Hematopoietic multipotent progenitor cell treated with erythropoietin and hydrocortisone succinate and interleukin-3 and kit ligand, for 15 days (in vitro differentiated cells): ENCODE data around the gene MLXIPL.
"Not testable (repeated sequence)": the region's sequence is repeated elsewhere in the genome, so short reads cannot be mapped to it uniquely, and the experiment has no call there.

Experiments used
- DNase-seq: peaks from one replicate; pipeline ENCODE4 v3.0.0-alpha.2; 2015; ENCODE audit warnings: low spot score

MLXIPL gene

DNA sequence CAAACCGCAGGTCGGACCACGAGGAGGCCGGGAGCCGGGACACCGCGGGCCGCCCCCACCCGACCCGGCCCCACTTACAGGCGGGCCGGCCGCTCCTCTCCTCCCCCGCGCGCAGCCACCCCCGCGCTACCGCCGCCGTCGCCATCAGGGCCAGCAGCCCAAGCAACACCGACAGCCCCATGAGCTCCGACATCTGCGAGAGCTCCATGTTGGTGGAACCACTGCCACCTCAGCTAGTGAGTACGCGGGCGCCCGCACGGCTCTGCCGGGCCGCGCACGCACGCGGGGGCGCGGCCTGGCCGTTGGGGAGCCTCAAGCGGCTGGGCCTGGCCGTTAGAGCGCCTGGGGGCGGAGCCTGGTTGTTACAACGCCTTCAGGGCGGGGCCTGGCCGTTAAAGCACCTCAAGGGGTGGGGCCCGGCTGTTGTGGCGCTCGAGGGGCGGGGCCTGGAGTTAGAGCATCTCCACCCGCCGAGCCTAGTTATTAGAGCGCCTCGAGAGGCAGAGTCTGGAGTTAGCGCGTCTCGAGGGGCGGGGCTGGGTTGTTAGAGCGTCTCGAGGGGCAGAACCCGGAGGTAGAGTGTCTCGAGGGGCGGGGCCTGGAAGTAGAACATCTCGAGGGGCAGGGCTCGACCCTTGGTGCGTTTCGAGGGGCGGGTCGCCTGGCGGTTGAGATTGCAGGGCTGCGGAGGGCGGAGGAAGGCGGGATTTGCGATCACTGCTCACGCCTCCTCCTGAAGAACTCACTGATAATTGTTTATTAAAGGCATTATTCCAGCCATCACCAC, 45.8 kb downstream of the MLXIPL start, which contains the start of gene TBL2:
Gene TBL2, minus strand, starts transcription at position 238 of the 787 bp plus-strand sequence. Its CDS starts 30 bp downstream, at position 208.
- DNase-seq = peak; percentile 100

DNA sequence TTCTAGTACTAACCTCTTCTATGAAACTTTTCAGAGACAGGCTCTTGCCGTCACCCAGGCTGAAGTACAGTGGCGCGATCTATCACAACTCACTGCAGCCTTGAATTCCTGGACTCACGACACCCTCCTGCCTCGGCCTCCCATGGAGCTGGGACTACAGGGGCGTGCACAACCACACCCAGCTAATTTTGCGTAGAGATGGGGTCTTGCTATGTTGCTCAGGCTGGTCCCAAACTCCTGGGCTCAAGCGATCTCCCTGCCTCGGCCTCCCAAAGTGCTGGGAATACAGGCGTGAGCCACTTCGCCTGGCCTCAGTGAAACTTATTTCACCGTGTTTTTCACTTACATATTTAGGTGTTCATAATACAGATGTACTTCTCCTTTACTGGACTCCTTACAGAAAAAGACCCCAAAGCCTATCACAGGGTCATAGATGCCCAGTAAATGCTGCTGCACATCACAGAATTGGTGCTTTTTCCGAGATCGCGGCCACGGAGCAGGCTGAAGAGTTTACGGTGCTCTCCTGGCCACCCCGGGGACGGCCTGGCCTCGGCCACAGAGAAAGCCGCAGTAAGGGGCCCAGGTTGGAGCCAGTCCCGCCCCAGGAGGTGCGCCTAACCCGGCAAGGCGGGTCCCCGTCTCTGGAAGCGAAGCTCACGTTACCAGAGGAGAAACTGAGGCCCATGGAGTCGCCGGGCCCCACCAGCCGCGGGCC, 46.5 kb downstream of the MLXIPL start:
- DNase-seq = no peak

DNA sequence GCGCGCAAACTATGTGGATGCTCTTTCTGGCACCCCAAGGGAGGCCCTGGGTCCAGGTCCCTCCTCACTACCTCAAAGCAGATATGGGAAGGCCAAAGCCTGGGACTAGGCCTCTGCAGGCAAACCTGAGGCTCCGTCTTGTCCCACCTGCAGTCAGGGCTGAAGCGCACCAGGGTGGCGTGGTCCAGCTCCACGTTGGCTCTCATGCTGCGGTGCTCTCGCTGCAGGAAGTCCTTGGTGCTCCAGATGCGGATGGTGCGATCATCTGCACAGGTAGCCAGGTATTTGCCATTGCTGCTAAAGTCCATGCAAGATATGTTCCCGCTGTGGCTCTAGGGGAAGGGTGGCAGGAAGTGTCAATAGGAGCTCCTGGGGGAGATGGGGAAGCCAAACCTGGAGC, 50.5 kb downstream of the MLXIPL start:
- DNase-seq = no peak

DNA sequence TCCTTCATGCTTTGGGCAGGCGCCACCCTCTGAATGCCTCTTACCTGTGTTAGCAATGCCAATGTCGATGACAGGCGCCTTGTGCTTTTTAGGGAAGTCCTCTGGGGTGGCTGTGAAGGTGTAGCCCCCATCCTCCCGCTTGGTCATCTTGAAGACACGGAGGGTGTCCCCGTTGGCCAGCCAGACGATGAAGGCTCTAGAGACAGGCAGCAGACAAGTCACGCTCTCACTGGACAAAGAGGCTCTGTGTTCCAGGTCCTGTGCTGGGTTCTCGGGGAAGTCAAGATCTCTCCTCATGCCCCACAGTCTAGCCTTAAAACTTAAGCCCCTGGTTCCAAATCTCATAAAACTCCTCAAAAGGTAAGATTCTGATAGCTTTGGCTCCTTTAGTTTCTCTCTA, 51.0 kb downstream of the MLXIPL start:
- DNase-seq = no peak

DNA sequence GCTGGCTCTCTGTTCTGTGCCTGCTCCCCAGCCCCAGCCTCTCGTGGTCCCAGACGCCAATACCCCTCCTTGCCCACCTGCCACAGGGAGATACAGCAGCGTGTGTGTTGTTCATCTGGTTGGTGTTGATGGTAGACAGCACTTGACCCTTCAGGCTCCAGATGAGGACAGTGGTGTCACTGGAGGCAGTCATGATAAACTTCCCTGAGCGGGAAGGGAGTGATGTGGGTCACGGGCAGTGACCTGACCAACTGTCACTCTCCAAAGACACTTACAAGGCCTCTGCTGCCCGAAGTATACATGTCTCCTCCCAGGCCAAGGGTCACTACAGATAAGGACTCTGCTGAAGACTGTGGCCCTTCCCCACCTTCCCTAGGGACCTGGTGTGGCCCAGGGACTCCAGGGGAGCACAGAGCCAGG, 51.5 kb downstream of the MLXIPL start:
- no peak for DNase-seq

DNA sequence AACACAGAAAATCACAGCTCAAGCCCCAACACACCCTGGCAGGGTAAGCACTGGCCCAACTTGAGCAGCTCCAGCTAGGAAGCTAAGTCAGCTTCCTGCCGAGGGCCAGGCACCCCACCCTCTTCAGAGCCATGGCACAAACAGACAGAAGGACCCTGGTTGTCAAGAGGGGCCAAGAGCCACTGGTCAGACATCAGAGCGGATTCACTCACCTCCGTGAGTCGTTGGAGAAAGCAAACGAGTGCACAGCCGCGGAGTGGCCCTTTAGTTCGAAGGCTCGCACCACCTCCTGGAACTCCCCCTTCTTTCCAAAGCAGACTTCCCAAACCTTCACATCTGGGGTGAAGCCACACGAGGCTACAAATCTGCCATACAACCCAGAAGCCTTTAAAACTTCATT, 53.3 kb downstream of the MLXIPL start:
- DNase-seq = no peak

DNA sequence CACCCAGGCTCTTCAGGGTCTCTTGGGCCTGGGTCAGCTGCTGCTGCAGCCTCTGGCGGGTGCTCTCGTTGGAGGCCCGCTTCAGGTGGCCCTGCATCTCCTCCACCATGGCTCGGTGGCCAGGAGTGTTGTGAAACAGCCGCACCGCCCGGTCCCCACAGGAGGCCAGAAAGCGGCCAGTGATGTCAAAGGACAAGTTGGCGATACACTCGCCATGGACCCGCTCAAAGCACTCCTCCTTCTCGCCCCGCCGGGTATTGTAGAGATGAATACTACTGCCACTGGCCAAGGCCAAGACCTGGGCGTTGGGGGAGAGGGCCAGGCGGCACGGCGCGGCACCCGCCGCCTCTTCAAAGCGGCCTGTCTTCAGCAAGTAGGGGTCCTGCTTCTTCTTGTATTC, 53.8 kb downstream of the MLXIPL start:
- DNase-seq = no peak

DNA sequence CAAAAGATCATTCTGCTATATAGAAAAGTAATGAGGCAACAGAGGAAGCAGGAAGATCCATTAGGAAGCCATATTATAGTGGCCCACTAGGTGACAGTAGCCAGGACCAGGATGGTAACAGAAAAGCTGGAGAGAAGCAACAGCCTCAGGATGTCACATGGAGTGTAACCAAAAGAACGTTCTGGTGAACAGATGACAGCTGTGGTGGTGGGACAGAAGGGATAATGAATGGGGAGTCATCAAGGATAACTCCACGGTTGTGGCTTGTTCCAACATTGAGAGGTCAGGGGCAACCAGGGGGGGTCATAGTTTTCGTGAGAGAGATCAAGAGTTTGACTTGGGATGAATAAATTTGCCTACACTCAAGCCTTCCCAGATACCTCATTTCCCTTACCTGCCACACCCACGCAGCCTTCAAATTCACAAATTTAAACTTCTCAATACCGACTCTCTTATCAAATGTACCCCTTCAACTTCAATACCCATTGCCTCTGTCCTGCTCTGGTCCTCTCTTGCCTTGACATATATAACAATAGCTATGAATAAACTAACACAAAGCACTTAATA, 55.2 kb downstream of the MLXIPL start:
- DNase-seq = no peak

DNA sequence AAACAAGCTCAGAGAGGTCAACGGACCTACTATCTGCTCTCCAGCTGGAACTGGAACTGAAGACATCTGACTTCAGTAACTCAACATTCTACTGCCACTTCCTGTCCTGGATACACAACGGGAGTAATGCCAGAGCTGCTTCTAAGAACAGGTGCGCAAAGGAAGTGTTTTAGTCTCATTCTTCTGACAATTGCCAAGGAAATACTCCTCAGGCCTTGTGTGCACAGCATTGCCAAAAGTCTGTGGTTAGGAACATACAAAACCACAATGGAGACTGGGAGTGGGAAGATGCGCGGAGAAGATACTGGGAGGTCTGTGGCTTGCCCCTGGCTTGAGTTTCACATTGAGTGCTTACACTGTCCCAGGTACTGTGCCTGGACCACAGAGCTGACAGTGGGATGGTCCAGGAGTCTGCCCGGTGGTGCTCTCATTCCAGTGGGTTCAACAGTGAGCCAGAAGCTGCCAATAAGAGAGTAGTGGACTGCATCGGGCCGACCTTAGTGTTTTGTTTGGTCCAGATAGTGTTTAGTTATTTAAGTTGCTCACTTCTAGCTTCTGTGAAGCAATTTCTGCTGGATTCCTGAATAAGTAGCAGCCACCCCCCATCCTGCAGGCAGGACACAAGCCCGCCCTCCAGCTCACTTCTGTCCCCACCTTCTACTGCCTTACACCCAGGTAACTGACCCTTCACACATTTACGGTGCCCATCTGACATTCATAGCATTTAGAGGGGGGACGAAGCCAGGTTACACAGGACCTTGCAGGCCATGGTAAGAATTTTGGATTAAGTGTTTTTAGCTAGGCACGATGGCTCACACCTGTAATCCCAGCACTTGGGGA, 56.3 kb downstream of the MLXIPL start:
- no peak for DNase-seq

DNA sequence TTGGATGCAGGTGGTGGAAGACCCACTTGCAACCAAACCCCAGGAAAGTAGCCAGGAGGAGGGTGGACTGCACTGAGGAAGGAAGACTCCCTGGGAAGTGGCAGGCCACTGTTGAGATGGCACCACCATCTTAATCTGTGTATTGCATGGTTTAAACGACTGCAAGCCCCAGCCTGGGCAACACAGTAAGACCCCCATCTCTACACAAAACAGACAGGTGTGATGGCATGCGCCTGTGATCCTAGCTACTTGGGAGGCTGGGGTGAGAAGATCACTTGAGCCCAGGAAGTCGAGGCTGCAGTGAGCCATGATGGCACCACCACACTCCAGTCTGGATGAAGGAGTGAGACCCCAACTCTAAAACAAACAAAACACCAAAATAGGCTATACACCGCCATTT, 57.2 kb downstream of the MLXIPL start:
- DNase-seq = no peak

DNA sequence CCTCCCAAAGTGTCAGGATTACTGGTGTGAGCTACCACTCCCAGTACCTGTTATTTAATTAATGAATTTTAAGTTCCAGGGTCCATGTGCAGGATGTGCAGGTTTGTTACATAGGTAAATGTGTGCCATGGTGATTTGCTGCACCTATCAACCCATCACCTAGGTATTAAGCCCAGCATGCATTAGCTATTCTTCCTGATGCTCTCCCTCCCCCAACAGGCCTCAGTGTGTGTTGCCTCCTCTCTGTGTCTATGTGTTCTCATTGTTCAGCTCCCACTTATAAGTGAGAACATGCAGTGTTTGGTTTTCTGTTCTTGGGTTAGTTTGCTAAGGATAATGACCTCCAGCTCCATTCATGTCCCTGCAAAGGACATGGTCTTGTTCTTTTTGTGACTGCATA, 57.9 kb downstream of the MLXIPL start:
- not testable (repeated sequence) for DNase-seq

DNA sequence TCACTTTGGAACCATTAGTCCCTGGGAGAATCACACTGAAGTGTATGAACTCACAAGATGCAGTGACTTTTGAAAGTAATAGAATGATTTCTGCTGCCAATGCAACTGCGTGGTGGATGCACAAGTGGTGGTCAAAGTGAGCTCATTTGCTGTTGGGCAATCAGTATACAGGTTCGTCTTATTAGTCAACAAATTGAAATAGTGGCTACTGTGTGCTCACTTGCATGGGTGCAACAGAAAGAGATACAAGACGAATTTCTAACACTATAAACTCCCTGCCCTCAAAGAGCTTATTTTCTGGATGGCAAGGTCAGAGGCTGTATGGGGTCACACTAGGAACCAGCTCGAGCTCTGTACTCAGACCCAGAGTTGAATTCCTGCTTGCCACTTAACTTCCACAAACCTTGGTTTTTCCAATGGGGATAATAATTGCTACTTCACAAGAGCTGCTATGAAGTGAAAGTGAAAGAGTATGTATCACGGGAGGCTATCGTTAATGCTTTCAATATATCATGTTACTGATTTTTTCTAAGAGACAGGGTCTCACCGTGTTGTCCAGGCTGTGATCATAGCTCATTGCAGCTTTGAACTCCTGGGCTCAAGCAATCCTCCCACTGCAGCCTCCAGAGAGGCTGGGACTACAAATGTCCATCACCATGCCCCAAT, 58.5 kb downstream of the MLXIPL start:
- no peak for DNase-seq

DNA sequence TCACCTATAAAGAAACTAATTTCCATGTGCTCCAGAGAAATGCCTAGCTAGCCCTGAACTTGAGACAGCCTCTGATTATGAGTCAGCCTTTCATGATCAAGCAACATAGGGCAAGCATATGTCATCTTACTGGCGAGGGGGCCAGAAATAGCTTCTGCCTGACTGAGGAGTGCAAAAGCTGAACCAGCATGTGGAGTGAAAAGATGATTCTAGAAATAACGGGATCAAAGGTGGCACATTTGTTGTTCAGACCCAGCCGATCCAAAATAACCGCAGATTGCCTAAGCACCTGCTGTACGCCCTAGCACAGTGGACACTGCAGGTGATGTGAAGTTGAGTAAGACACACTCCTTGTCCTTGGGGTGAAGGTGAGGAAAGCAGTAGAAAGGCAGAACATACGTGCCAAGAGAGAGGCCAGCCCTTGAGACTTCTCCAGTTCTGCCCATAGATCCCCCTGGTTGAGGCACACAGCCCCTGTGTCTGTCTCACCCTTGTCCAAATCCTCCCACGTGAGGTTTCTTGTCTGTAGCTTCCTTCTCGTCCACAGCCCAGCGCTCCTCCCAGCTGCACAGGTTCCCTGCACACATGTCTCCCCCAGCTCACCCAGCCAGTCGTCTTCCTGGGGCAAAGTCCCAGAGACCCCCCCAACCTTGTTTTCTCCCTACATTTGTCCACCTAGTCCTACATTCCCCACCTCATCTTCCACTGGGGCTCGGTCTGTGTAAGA, 64.0 kb downstream of the MLXIPL start:
- no peak for DNase-seq

DNA sequence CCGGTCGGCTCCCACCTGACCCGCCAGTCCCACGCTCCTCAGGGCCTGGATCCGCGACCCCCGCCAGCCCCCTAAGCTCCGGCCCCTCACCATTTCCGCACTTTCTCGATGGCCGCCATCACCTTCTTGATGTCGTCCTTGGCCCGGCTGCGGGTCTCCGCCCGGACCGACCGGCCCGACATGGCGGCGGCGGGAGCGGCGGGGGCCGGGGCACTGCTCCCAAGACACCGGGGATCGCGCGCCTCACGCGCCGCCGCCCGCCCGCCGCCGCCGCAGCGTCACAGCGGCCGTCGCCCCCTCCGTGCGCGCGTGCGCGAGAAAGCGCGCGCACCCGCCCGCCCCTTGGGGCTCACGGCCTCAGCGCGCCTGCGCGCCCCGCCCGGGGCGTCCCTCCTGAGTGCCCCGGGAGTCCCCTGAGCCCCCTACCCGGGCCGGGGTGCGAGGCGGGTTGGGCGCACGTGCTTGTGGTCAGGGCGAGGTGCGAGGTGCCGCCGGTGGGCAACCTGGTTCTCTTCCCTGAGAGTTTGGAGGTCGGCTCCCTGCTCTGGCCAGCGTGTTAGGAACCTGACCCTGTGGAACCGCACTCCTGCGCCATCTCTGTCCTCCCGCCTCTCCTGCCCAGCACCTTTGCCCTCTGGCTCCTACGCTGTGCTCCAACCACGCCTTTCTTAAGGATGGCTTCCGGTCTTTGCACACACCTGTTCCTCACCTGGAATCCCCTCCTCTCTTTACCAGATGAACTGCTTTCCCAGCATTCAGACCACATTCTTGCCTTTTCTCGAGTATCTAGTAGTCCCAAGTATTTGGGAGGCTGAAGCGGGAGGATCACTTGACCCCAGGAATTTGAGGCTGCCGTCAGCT, 66.7 kb downstream of the MLXIPL start, which contains the start of gene BCL7B:
Gene BCL7B, minus strand, starts transcription at position 294 of the 861 bp plus-strand sequence. Its CDS starts 112 bp downstream, at position 182.
- DNase-seq = peak; percentile 72

DNA sequence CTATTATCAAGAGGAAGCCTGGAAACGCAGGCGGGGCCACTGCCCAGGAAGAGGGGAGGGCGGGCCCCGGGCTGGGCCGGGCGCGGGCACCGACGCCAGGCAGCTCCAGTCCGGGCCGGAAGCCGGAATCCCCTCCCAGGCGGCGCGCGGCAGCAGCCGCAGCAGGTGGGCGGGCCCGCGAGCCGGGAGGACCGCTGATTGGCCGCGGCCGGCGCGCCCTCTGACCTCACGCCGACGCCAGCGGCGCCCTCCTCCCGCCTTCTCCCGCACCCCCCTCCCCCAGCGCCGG, 67.3 kb downstream of the MLXIPL start:
- DNase-seq = peak; percentile 91

DNA sequence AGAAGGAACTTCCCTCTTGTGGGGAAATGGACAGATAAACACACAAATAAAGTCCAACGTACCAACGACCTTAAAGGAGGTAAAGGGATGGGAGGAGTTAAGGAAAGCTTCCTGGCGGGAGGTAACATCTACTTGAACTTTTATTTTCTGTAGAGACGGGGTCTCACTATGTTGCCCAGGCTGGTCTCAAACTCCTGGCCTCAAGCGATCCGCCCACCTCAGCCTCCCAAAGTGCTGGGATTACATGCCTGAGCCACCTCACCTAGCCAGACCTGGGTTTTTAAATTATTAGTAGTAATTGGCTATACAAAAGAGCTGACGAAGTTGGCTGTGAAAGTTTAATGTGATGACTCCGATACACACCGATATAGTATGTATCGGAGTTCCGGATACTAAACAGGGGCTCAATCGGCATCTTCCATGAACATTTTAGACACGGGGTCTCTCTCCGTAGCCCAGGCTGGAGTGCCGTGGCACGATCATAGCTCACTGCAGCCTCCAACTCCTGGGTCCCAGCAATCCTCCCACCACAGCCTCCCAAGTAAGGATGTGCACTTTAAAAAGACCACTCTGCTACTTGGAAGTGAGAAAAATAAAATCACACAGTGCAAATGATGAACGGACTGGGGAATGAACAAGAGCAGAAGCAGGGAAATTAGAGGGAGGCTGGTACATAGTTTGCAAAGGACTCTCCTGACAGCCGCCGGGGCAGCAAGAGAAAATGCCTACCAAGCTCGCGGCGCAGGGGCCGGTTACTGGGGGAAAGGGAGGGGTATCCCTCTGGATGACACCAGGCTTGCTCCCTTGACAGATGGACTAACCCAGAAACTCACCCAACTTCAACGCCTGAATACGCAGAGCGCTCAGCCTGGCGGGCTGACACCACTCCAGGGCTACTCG, 67.9 kb downstream of the MLXIPL start:
- no peak for DNase-seq

DNA sequence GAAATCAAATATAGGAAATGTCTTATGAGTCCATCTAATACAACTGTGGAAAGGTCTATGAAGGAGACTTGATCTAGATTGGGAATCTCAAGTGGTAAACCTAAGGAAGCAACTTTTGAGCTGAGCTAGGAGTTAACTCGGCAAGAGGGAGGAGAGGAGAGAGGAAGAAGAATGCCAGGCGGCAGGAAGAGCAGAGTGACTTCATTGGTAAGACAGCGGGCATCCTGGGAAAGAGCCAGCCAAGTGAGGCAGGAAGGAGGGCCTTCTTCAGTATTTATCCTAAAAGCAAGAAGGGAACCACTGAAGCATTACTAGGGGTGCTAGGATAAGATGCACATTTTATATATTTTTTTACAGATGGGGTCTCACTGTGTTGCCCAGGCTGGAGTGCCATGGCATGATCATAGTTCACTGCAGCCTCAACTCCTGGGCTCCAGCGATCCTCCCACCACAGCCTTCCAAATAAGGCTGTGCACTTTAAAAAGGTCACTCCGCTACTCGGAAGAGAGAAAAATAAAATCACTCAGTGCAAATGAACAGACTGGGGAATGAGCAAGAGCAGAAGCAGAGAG, 68.8 kb downstream of the MLXIPL start:
- DNase-seq = no peak

DNA sequence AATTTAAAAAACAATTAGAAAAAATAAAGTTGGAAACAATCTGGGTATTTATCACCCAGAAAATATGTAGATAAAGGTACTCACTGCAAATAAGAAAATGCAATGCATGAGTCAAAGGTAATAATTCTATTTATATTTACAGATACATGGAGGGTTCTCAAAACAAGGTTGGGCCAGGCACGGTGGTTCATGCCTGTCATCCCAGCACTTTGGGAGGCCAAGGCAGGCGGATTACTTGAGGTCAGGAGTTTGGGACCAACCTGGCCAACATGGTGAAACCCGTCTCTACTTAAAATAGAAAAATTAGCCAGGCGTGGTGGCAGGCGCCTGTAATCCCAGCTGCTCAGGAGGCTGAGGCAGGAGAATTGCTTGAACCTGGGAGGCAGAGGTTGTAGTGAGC, 74.2 kb downstream of the MLXIPL start:
- not testable (repeated sequence) for DNase-seq

DNA sequence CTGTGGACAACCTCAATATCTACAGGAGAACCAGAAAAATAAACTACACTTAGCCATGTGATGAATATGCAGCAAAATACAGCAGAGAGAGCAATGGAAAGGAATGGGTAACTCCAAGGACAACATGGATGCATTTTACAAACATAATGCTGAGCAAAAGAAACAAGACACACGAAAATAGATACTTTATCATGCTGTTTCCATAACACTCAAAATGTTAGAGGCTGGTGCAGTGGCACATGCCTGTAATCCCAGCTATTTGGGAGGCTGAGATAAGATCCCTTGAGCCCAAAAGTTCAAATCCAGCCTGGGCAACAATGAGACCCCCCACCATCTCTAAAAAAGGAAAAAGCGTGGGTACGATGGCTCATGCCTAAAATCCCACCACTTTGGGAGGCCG, 75.1 kb downstream of the MLXIPL start:
- no peak for DNase-seq
